ENCODE data around the gene SSBP2.

The SSBP2 gene

GRCh38 chr5:81751009-81751835 is at the start of gene SSBP2:
Gene SSBP2, minus strand, starts transcription at chr5:81751097. Its CDS starts 55 bp downstream, at chr5:81751042.
- peak; percentile 88 to 93 (median 92) for DNase-seq (ENCODE audit: low read depth in 2 of 3, low spot score in 2 of 3)

- DNase-seq (ENCODE audit: low read depth in 2 of 3, low spot score in 2 of 3), result no peak
These were observed 44.8 kb upstream of the SSBP2 start for GRCh38 chr5:81795666-81796065.

- DNase-seq (ENCODE audit: low read depth in 2 of 3, low spot score in 2 of 3), result no peak
These were observed 43.3 kb upstream of the SSBP2 start for GRCh38 chr5:81794226-81794625.

- no peak for DNase-seq (ENCODE audit: low read depth in 2 of 3, low spot score in 2 of 3)
These were observed 39.4 kb upstream of the SSBP2 start for GRCh38 chr5:81790336-81790735.

GRCh38 chr5:81789033-81789432 is 38.1 kb upstream of the SSBP2 start:
- DNase-seq (ENCODE audit: low read depth in 2 of 3, low spot score in 2 of 3), result no peak

- DNase-seq (ENCODE audit: low read depth in 2 of 3, low spot score in 2 of 3), result no peak
These were observed 37.4 kb upstream of the SSBP2 start for GRCh38 chr5:81788329-81788728.

GRCh38 chr5:81787474-81788242 is 36.8 kb upstream of the SSBP2 start:
- DNase-seq (ENCODE audit: low read depth in 2 of 3, low spot score in 2 of 3), result no peak

- DNase-seq (ENCODE audit: low read depth in 2 of 3, low spot score in 2 of 3), result no peak
These were observed 36.1 kb upstream of the SSBP2 start for GRCh38 chr5:81786991-81787390.

GRCh38 chr5:81786496-81786895 is 35.6 kb upstream of the SSBP2 start:
- no peak for DNase-seq (ENCODE audit: low read depth in 2 of 3, low spot score in 2 of 3)

GRCh38 chr5:81785322-81785721 is 34.4 kb upstream of the SSBP2 start:
- no peak for DNase-seq (ENCODE audit: low read depth in 2 of 3, low spot score in 2 of 3)

- DNase-seq (ENCODE audit: low read depth in 2 of 3, low spot score in 2 of 3), result no peak
These were observed 32.5 kb upstream of the SSBP2 start for GRCh38 chr5:81783401-81783800.

- no peak for DNase-seq (ENCODE audit: low read depth in 2 of 3, low spot score in 2 of 3)
These were observed 31.9 kb upstream of the SSBP2 start for GRCh38 chr5:81782811-81783210.

GRCh38 chr5:81779916-81780266 is 29.0 kb upstream of the SSBP2 start:
- no peak for DNase-seq (ENCODE audit: low read depth in 2 of 3, low spot score in 2 of 3)

- DNase-seq (ENCODE audit: low read depth in 2 of 3, low spot score in 2 of 3), result peak in 2 of 3 experiments; percentile 9 to 10
These were observed 28.4 kb upstream of the SSBP2 start for GRCh38 chr5:81779125-81779915.

GRCh38 chr5:81778642-81779041 is 27.7 kb upstream of the SSBP2 start:
- no peak for DNase-seq (ENCODE audit: low read depth in 2 of 3, low spot score in 2 of 3)

GRCh38 chr5:81776258-81776657 is 25.4 kb upstream of the SSBP2 start:
- DNase-seq (ENCODE audit: low read depth in 2 of 3, low spot score in 2 of 3), result no peak

- DNase-seq (ENCODE audit: low read depth in 2 of 3, low spot score in 2 of 3), result no peak
These were observed 23.5 kb upstream of the SSBP2 start for GRCh38 chr5:81774374-81774773.

- no peak for DNase-seq (ENCODE audit: low read depth in 2 of 3, low spot score in 2 of 3)
These were observed 22.7 kb upstream of the SSBP2 start for GRCh38 chr5:81773574-81773973.

- no peak for DNase-seq (ENCODE audit: low read depth in 2 of 3, low spot score in 2 of 3)
These were observed 22.3 kb upstream of the SSBP2 start for GRCh38 chr5:81773161-81773560.

GRCh38 chr5:81772488-81772887 is 21.6 kb upstream of the SSBP2 start:
- no peak for DNase-seq (ENCODE audit: low read depth in 2 of 3, low spot score in 2 of 3)

- no peak for DNase-seq (ENCODE audit: low read depth in 2 of 3, low spot score in 2 of 3)
These were observed 18.1 kb upstream of the SSBP2 start for GRCh38 chr5:81768935-81769452.

All from activated CD8-positive, alpha-beta memory T cell treated with anti-CD3 and anti-CD28 coated beads for 48 hours (primary cell).